Mesenchymal stem cell (in vitro differentiated cells and primary cell): ENCODE results near the gene UNC93B1.

Source experiments
- DNase-seq: peaks from one replicate; pipeline ENCODE4 v3.0.0-alpha.2; 2013
- H2AFZ ChIP-seq: one replicate; pipeline ENCODE4 v1.6.1; 2013; ENCODE audit warnings: low read depth, mild to moderate bottlenecking, control low read depth, inconsistent platforms, low read length, moderate library complexity
- H2AK5ac ChIP-seq: 2 replicates; pipeline ENCODE4 v1.6.1; 2013; ENCODE audit warnings: low read length, moderate library complexity, mild to moderate bottlenecking, inconsistent platforms; ENCODE audit not compliant: severe bottlenecking
- H2BK120ac ChIP-seq: one replicate; pipeline ENCODE4 v1.6.1; 2013; ENCODE audit warnings: low read depth, mild to moderate bottlenecking, inconsistent platforms, low read length, moderate library complexity
- H2BK12ac ChIP-seq, 2 experiments: one replicate each; pipeline ENCODE4 v1.6.1; 2013; ENCODE audit warnings: inconsistent platforms in 2 of 2, low read length in 2 of 2, mild to moderate bottlenecking in 2 of 2, moderate library complexity in 2 of 2, control low read depth in 1 of 2
- H2BK15ac ChIP-seq: one replicate; pipeline ENCODE4 v1.6.1; 2013; ENCODE audit warnings: mild to moderate bottlenecking, low read depth, inconsistent platforms; ENCODE audit not compliant: poor library complexity, severe bottlenecking
- H2BK5ac ChIP-seq: 2 replicates; pipeline ENCODE4 v1.6.1; 2013; ENCODE audit warnings: low read depth, mild to moderate bottlenecking, low read length, control low read depth, inconsistent platforms; ENCODE audit not compliant: poor library complexity, severe bottlenecking
- H3K14ac ChIP-seq, 2 experiments: one replicate each; pipeline ENCODE4 v1.6.1; 2013; ENCODE audit warnings: inconsistent platforms in 2 of 2, low read length in 2 of 2, control low read depth in 1 of 2, mild to moderate bottlenecking in 1 of 2, moderate library complexity in 1 of 2
- H3K18ac ChIP-seq, 2 experiments: one replicate each; pipeline ENCODE4 v1.6.1; 2013; ENCODE audit warnings: inconsistent platforms in 2 of 2, low read length in 2 of 2, control low read depth in 1 of 2, low read depth in 1 of 2, mild to moderate bottlenecking in 1 of 2
- H3K23ac ChIP-seq, 2 experiments: one replicate each; pipeline ENCODE4 v1.6.1; 2013; ENCODE audit warnings: inconsistent platforms in 2 of 2, low read length in 2 of 2, mild to moderate bottlenecking in 2 of 2, moderate library complexity in 2 of 2, control low read depth in 1 of 2
- H3K27ac ChIP-seq: 2 replicates; pipeline ENCODE4 v1.5.1; 2013; ENCODE audit warnings: mild to moderate bottlenecking, moderate library complexity, low read length, control low read depth, inconsistent platforms; ENCODE audit not compliant: poor library complexity, severe bottlenecking
- H3K27me3 ChIP-seq, 2 experiments: 2 replicates each; pipeline versions ENCODE4 v1.6.1 to v1.7.0; 2013; ENCODE audit warnings: low read length in 2 of 2, mild to moderate bottlenecking in 2 of 2, moderate library complexity in 2 of 2, control low read depth in 1 of 2, inconsistent platforms in 1 of 2; ENCODE audit not compliant: control insufficient read depth in 1 of 2, insufficient read depth in 1 of 2
- H3K36me3 ChIP-seq, 2 experiments: 2 replicates each; pipeline versions ENCODE4 v1.6.1 to v1.7.0; 2013; ENCODE audit warnings: low read length in 2 of 2, control low read depth in 1 of 2, inconsistent platforms in 1 of 2, low read depth in 1 of 2, mild to moderate bottlenecking in 1 of 2; ENCODE audit not compliant: insufficient read depth in 2 of 2, control insufficient read depth in 1 of 2
- H3K4ac ChIP-seq, 2 experiments: one replicate each; pipeline ENCODE4 v1.6.1; 2013; ENCODE audit warnings: inconsistent platforms in 2 of 2, low read length in 2 of 2, mild to moderate bottlenecking in 2 of 2, moderate library complexity in 2 of 2, control low read depth in 1 of 2, low read depth in 1 of 2
- H3K4me1 ChIP-seq: 2 replicates; pipeline ENCODE4 v1.6.1; 2013; ENCODE audit warnings: low read depth, low read length, control low read depth; ENCODE audit not compliant: control insufficient read depth, insufficient read depth
- H3K4me2 ChIP-seq: 2 replicates; pipeline ENCODE4 v1.6.1; 2013; ENCODE audit warnings: low read length, mild to moderate bottlenecking, inconsistent platforms; ENCODE audit not compliant: poor library complexity, severe bottlenecking
- H3K4me3 ChIP-seq, 2 experiments: 2 replicates each; pipeline versions ENCODE4 v1.5.1 to v1.7.0; 2013; ENCODE audit warnings: low read length in 2 of 2, mild to moderate bottlenecking in 2 of 2, control low read depth in 1 of 2, low read depth in 1 of 2; ENCODE audit not compliant: insufficient read depth in 1 of 2
- H3K79me1 ChIP-seq: replicated peaks from 2 replicates; pipeline ENCODE4 v1.6.1; 2013; ENCODE audit warnings: mild to moderate bottlenecking, control low read depth, low read length, inconsistent platforms; ENCODE audit not compliant: poor library complexity, severe bottlenecking
- H3K9ac ChIP-seq: 2 replicates; pipeline ENCODE4 v1.7.0; 2013; ENCODE audit warnings: mild to moderate bottlenecking, low read length, moderate library complexity
- H3K9me3 ChIP-seq: 2 replicates; pipeline ENCODE4 v1.7.0; 2013; ENCODE audit warnings: mild to moderate bottlenecking, low read length; ENCODE audit not compliant: control insufficient read depth
- H4K8ac ChIP-seq: one replicate; pipeline ENCODE4 v1.6.1; 2013; ENCODE audit warnings: inconsistent platforms, mild to moderate bottlenecking, low read length, moderate library complexity
- H4K91ac ChIP-seq: one replicate; pipeline ENCODE4 v1.6.1; 2013; ENCODE audit warnings: mild to moderate bottlenecking, low read length, inconsistent platforms
- WGBS: methylation state at CpG from one replicate; pipeline ENCODE4 v1.1.7; 2013; ENCODE audit warnings: mixed read lengths; 5-methylcytosine and 5-hydroxymethylcytosine counted together

Gene UNC93B1

GRCh38 chr11:68040101-68040956 lies 36.4 kb upstream of the UNC93B1 start:
- 23% methylated on average over 19 of the region's 22 CpGs for WGBS
- peak overlapping the region; percentile 86 for H3K4me2 ChIP-seq

GRCh38 chr11:68039526-68040086 lies 35.7 kb upstream of the UNC93B1 start:
- Histone ChIP-seq H3K4me2 (peak overlapping the region; percentile 86), H3K4me1 (peaks cover 64% of the 10 kb centered on the region), H3K23ac (peak overlapping the region in 1 of 2 experiments; percentile 66), H3K9ac (peak overlapping the region; percentile 95), H3K18ac (peak overlapping the region; percentile 34 to 89), H3K27me3 (no peaks in the 10 kb centered on the region), H2BK120ac (peak overlapping the region; percentile 82), H2AK5ac (peak overlapping the region; percentile 75), H4K8ac (peak overlapping the region; percentile 8), H3K14ac (peak overlapping the region in 1 of 2 experiments; percentile 55), H2BK5ac (no peak overlapping the region), H4K91ac (peak overlapping the region; percentile 97), H3K36me3 (peaks cover 25 to 51% of the 10 kb centered on the region in 2 experiments), H2BK15ac (peak overlapping the region; percentile 82), H3K27ac (peak overlapping the region; percentile 73), H3K9me3 (no peaks in the 10 kb centered on the region), H3K79me1 (peaks cover 17% of the 10 kb centered on the region), H3K4ac (peak overlapping the region; percentile 84 to 88), H2AFZ (no peak overlapping the region), H2BK12ac (peak overlapping the region; percentile 52 to 87), H3K4me3 (peak overlapping the region; percentile 68 to 91)
- no peak for DNase-seq
- whole genome bisulfite sequencing, result 8% methylated on average over 5 of the region's 10 CpGs

More at GRCh38 chr11:68040101-68040956, 36.4 kb upstream of the UNC93B1 start:
- peak overlapping the region; percentile 97 for H4K91ac ChIP-seq
- H2BK15ac ChIP-seq, result peak overlapping the region; percentile 99
- H3K9ac ChIP-seq, result peak overlapping the region; percentile 95
- H2AFZ ChIP-seq, result no peak overlapping the region
- peaks cover 20% of the 10 kb centered on the region for H3K79me1 ChIP-seq
- H3K27ac ChIP-seq, result peak overlapping the region; percentile 73
- peaks cover 70% of the 10 kb centered on the region for H3K4me1 ChIP-seq
- peaks cover 27 to 58% of the 10 kb centered on the region in 2 experiments for H3K36me3 ChIP-seq
- peak overlapping the region; percentile 52 to 87 for H2BK12ac ChIP-seq
- peak overlapping the region; percentile 90 to 98 for H3K4ac ChIP-seq
- H3K14ac ChIP-seq, result peak overlapping the region in 1 of 2 experiments; percentile 94
- peak overlapping the region; percentile 92 for H4K8ac ChIP-seq
- DNase-seq, result peak; percentile 90
- peak overlapping the region; percentile 95 for H2AK5ac ChIP-seq
- H3K23ac ChIP-seq, result peak overlapping the region in 1 of 2 experiments; percentile 61
- H3K27me3 ChIP-seq, result no peaks in the 10 kb centered on the region
- peak overlapping the region; percentile 89 for H2BK120ac ChIP-seq
- peak overlapping the region; percentile 90 to 95 for H3K18ac ChIP-seq
- H3K4me3 ChIP-seq, result peak overlapping the region; percentile 52 to 91
- no peaks in the 10 kb centered on the region for H3K9me3 ChIP-seq
- peak overlapping the region; percentile 60 for H2BK5ac ChIP-seq

- Histone ChIP-seq H3K4me3 (peak within 1 kb of the TSS; percentile 68 to 91), H2AK5ac (peak within 1 kb of the TSS; percentile 75), H3K27ac (peak within 1 kb of the TSS; percentile 78), H3K9ac (peak within 1 kb of the TSS; percentile 95), H2AFZ (peak within 1 kb of the TSS; percentile 36), H3K27me3 (no peaks in the 10 kb centered on the region), H4K8ac (peak within 1 kb of the TSS; percentile 99), H3K4ac (peak within 1 kb of the TSS; percentile 84 to 92), H3K18ac (peak within 1 kb of the TSS; percentile 95 to 96), H2BK5ac (peak within 1 kb of the TSS; percentile 39), H2BK120ac (peak within 1 kb of the TSS; percentile 94), H3K36me3 (peaks cover 23 to 50% of the 10 kb centered on the region in 2 experiments), H3K9me3 (no peaks in the 10 kb centered on the region), H3K79me1 (peaks cover 17% of the 10 kb centered on the region), H3K14ac (peak within 1 kb of the TSS; percentile 48 to 91), H4K91ac (peak within 1 kb of the TSS; percentile 98), H3K4me1 (peaks cover 58% of the 10 kb centered on the region), H3K23ac (peak within 1 kb of the TSS in 1 of 2 experiments; percentile 66), H2BK12ac (peak within 1 kb of the TSS; percentile 27 to 90), H3K4me2 (peak within 1 kb of the TSS; percentile 86), H2BK15ac (peak within 1 kb of the TSS; percentile 82)
- WGBS, result 15% methylated on average over 28 of the region's 51 CpGs
- DNase-seq, result peak; percentile 83
These were observed 35.0 kb upstream of the UNC93B1 start, which contains the start of gene TCIRG1 for GRCh38 chr11:68038718-68039525. TCIRG1 (plus strand) TSS chr11:68039025; CDS start chr11:68041272, 2,247 bp downstream.
